H9 (cell line): ENCODE results near the gene TTC28. TPM values are rescaled to one million over a fixed set of nuclear protein-coding genes. Genes with fewer than 3 reads are reported as not detected.

ENCODE experiments used
- DNase-seq: peaks from one replicate; pipeline ENCODE4 v3.0.0-alpha.2; 2017
- H2AFZ ChIP-seq: one replicate; pipeline ENCODE4 v1.6.1; 2013; ENCODE audit warnings: mild to moderate bottlenecking, low read length, control low read depth, moderate library complexity
- H2AK5ac ChIP-seq: 2 replicates; pipeline ENCODE4 v1.6.1; 2013; ENCODE audit warnings: low read length, control low read depth, mixed read lengths; ENCODE audit not compliant: insufficient read length
- H2BK120ac ChIP-seq: one replicate; pipeline ENCODE4 v1.6.1; 2013; ENCODE audit warnings: low read depth, mild to moderate bottlenecking, low read length, control low read depth, inconsistent platforms; ENCODE audit not compliant: poor library complexity, severe bottlenecking
- H2BK12ac ChIP-seq: 2 replicates; pipeline ENCODE4 v1.6.1; 2013; ENCODE audit warnings: low read length, control low read depth, mixed read lengths, low read depth; ENCODE audit not compliant: insufficient read length
- H2BK15ac ChIP-seq: 2 replicates; pipeline ENCODE4 v1.6.1; 2013; ENCODE audit warnings: low read depth, low read length, control low read depth
- H2BK20ac ChIP-seq: one replicate; pipeline ENCODE4 v1.6.1; 2013; ENCODE audit warnings: low read depth, mild to moderate bottlenecking, low read length, control low read depth, inconsistent platforms; ENCODE audit not compliant: poor library complexity, severe bottlenecking
- H2BK5ac ChIP-seq: 2 replicates; pipeline ENCODE4 v1.6.1; 2013; ENCODE audit warnings: low read length, control low read depth, mixed read lengths; ENCODE audit not compliant: insufficient read length
- H3K14ac ChIP-seq: 2 replicates; pipeline ENCODE4 v1.6.1; 2013; ENCODE audit warnings: low read length, control low read depth; ENCODE audit not compliant: insufficient read depth
- H3K18ac ChIP-seq: 2 replicates; pipeline ENCODE4 v1.6.1; 2013; ENCODE audit warnings: low read depth, mild to moderate bottlenecking, mixed read lengths, low read length, control low read depth; ENCODE audit not compliant: insufficient read length
- H3K23ac ChIP-seq: 2 replicates; pipeline ENCODE4 v1.6.1; 2013; ENCODE audit warnings: low read length, control low read depth, mixed read lengths, low read depth; ENCODE audit not compliant: insufficient read length
- H3K23me2 ChIP-seq: 2 replicates; pipeline ENCODE4 v1.6.1; 2013; ENCODE audit warnings: low read depth, mild to moderate bottlenecking, mixed read lengths, low read length, control low read depth; ENCODE audit not compliant: insufficient read length, poor library complexity, severe bottlenecking
- H3K27ac ChIP-seq: 2 replicates; pipeline ENCODE4 v1.5.1; 2013; ENCODE audit warnings: low read length, control low read depth, mixed read lengths, low read depth; ENCODE audit not compliant: insufficient read length
- H3K27me3 ChIP-seq: 2 replicates; pipeline ENCODE4 v1.6.1; 2013; ENCODE audit warnings: low read length, control low read depth, inconsistent platforms; ENCODE audit not compliant: insufficient read depth
- H3K4ac ChIP-seq: 2 replicates; pipeline ENCODE4 v1.6.1; 2013; ENCODE audit warnings: low read depth, mild to moderate bottlenecking, control low read depth, inconsistent platforms, low read length, moderate library complexity
- H3K4me1 ChIP-seq: 2 replicates; pipeline ENCODE4 v1.6.1; 2013; ENCODE audit warnings: low read length, control low read depth, inconsistent platforms; ENCODE audit not compliant: insufficient read depth
- H3K4me2 ChIP-seq: 2 replicates; pipeline ENCODE4 v1.6.1; 2013; ENCODE audit warnings: low read length, control low read depth, mixed read lengths; ENCODE audit not compliant: insufficient read length, insufficient read depth
- H3K56ac ChIP-seq: 2 replicates; pipeline ENCODE4 v1.6.1; 2013; ENCODE audit warnings: low read depth, mild to moderate bottlenecking, mixed read lengths, low read length, control low read depth; ENCODE audit not compliant: insufficient read length
- H3K79me1 ChIP-seq: 2 replicates; pipeline ENCODE4 v1.6.1; 2013; ENCODE audit warnings: low read depth, mild to moderate bottlenecking, moderate library complexity, low read length, control low read depth, inconsistent platforms; ENCODE audit not compliant: insufficient read depth, poor library complexity, severe bottlenecking
- H3K79me2 ChIP-seq: 2 replicates; pipeline ENCODE4 v1.6.1; 2013; ENCODE audit warnings: low read length, control low read depth, inconsistent platforms; ENCODE audit not compliant: insufficient read depth
- H3K9ac ChIP-seq: 2 replicates; pipeline ENCODE4 v1.6.1; 2013; ENCODE audit warnings: low read length, control low read depth, mixed read lengths; ENCODE audit not compliant: insufficient read length; ENCODE audit errors: extremely low read depth
- H3K9me3 ChIP-seq: one replicate; pipeline ENCODE4 v1.6.1; 2013; ENCODE audit warnings: low read depth, low read length, inconsistent platforms; ENCODE audit not compliant: control insufficient read depth
- H3T11ph ChIP-seq: one replicate; pipeline ENCODE4 v1.6.1; 2013; ENCODE audit warnings: mild to moderate bottlenecking, low read length, control low read depth, inconsistent platforms
- H4K20me1 ChIP-seq: one replicate; pipeline ENCODE4 v1.6.1; 2013; ENCODE audit not compliant: control insufficient read depth, insufficient read length, insufficient read depth
- H4K5ac ChIP-seq: 2 replicates; pipeline ENCODE4 v1.6.1; 2013; ENCODE audit warnings: low read depth, mild to moderate bottlenecking, mixed read lengths, low read length, control low read depth; ENCODE audit not compliant: insufficient read length
- H4K8ac ChIP-seq: replicated peaks from 2 replicates; pipeline ENCODE4 v1.6.1; 2013; ENCODE audit warnings: low read length, control low read depth, mixed read lengths, low read depth; ENCODE audit not compliant: insufficient read length
- H4K91ac ChIP-seq: 2 replicates; pipeline ENCODE4 v1.6.1; 2013; ENCODE audit warnings: low read depth, mild to moderate bottlenecking, moderate library complexity, mixed read lengths, low read length, control low read depth; ENCODE audit not compliant: insufficient read length
- H3K27ac Mint-ChIP-seq, 3 experiments: 2 replicates in 2 of 3; 3 replicates in 1 of 3; pipeline ENCODE4 v1.8.0; 2020 to 2021; ENCODE audit warnings: mixed read lengths in 3 of 3, mild to moderate bottlenecking in 1 of 3, moderate library complexity in 1 of 3
- H3K27me3 Mint-ChIP-seq: 2 replicates; pipeline ENCODE4 v1.8.0; 2021; ENCODE audit warnings: low read depth, mild to moderate bottlenecking, moderate library complexity, mixed read lengths
- H3K36me3 Mint-ChIP-seq, 3 experiments: 2 replicates in 2 of 3; 3 replicates in 1 of 3; pipeline ENCODE4 v1.8.0; 2020 to 2021; ENCODE audit warnings: low read depth in 3 of 3, mixed read lengths in 3 of 3; ENCODE audit not compliant: insufficient read depth in 1 of 3
- H3K4me1 Mint-ChIP-seq, 2 experiments: 2 replicates each; pipeline ENCODE4 v1.8.0; 2020; ENCODE audit warnings: mixed read lengths in 2 of 2
- H3K4me3 Mint-ChIP-seq, 2 experiments: 2 replicates in 1 of 2; 3 replicates in 1 of 2; pipeline ENCODE4 v1.8.0; 2020 to 2021; ENCODE audit warnings: mild to moderate bottlenecking in 2 of 2, mixed read lengths in 2 of 2, moderate library complexity in 1 of 2
- H3K9me3 Mint-ChIP-seq, 2 experiments: 2 replicates in 1 of 2; 3 replicates in 1 of 2; pipeline ENCODE4 v1.8.0; 2020; ENCODE audit warnings: mild to moderate bottlenecking in 2 of 2, mixed read lengths in 2 of 2, moderate library complexity in 1 of 2
- CTCF ChIP-seq: fragments of 200-600 bp; sonication (generic); conservative IDR thresholded peaks from 3 replicates; pipeline ENCODE4 v1.8.0; 2021; ENCODE audit warnings: antibody characterized with exemption, mild to moderate bottlenecking
- WGBS: extraction: QIAGEN DNeasy Blood & Tissue Kit; methylation state at CpG from one replicate; pipeline ENCODE4 v1.1.7; 2013; ENCODE audit warnings: missing lambda C conversion rate, low lambda C conversion rate, mixed read lengths; ENCODE audit not compliant: insufficient read length; ENCODE audit errors: extremely low coverage; 5-methylcytosine and 5-hydroxymethylcytosine counted together
- total RNA-seq: library from RNA; stranded (reverse); gene quantifications from 2 replicates; pipeline ENCODE4 v1.2.1, GENCODE V29; 2021

The TTC28 gene
- total RNA-seq, 1 experiment from 2014 or later = 13.6 TPM

DNA sequence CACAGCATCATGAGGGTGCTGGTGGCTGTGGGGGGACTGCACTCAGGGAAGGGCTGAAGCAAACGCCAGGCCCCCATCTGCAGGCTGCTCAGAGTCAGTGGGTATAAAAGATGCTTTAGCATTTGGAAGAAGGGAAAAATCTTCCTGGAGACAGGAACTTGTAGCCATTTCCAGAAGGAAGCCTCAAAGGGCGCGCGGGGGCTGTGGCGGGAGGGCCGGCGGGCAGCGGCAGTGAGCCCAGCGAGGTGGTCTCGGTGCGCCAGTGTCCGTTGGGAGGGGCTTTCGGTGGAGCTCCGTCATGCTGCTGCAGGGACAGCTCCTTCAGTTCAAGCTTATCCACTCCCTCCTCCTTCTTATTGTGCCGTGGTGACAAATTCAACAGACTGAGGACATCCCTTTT lies 697.5 kb downstream of the TTC28 start:
- Histone ChIP-seq H3K4ac (no peak overlapping the region), H3K9me3 (no peaks in the 10 kb centered on the region), H3K79me2 (no peaks in the 10 kb centered on the region), H2BK120ac (no peak overlapping the region), H3K79me1 (no peaks in the 10 kb centered on the region), H4K91ac (no peak overlapping the region), H2BK20ac (no peak overlapping the region), H3K56ac (no peak overlapping the region), H4K20me1 (no peaks in the 10 kb centered on the region), H3K14ac (no peak overlapping the region; the same call in 1 of the 2 replicates), H3K4me1 (peaks cover 3% of the 10 kb centered on the region; the same call in 1 of the 2 replicates), H3T11ph (no peak overlapping the region), H2BK15ac (no peak overlapping the region), H2BK5ac (no peak overlapping the region), H3K27me3 (no peaks in the 10 kb centered on the region), H4K5ac (no peak overlapping the region), H4K8ac (no peak overlapping the region), H3K4me2 (no peak overlapping the region), H3K23me2 (no peaks in the 10 kb centered on the region), H3K18ac (no peak overlapping the region), H2BK12ac (no peak overlapping the region), H3K27ac (no peak overlapping the region), H2AK5ac (no peak overlapping the region), H3K23ac (no peak overlapping the region), H2AFZ (no peak overlapping the region), H3K9ac (no peak overlapping the region)
- no CpG with 5 or more reads among the region's 15 CpGs for WGBS
- peak; percentile 16 for DNase-seq
- Mint-ChIP-seq H3K27ac (peak overlapping the region in 1 of 3 experiments; percentile 38; a peak in 1 of 7 replicates), H3K36me3 (peaks cover 12 to 21% (median 14%) of the 10 kb centered on the region in 3 experiments; a peak in 5 of 7 replicates), H3K27me3 (no peaks in the 10 kb centered on the region), H3K4me1 (peaks cover 12 to 14% of the 10 kb centered on the region in 2 experiments), H3K4me3 (no peak overlapping the region), H3K9me3 (no peaks in the 10 kb centered on the region)
- TF ChIP-seq CTCF = no peak
